Skeletal muscle tissue (tissue), 2 donors: Measurements from ENCODE around the gene TOMM20L. TPM values are rescaled to one million over a fixed set of nuclear protein-coding genes. Genes with fewer than 3 reads are reported as not detected.

ENCODE experiments used
- small RNA-seq: library from RNA; depleted of rRNA; stranded (forward); fragments of <200 nt; gene quantifications from one replicate; pipeline ENCODE3, GENCODE V24; 2014
- total RNA-seq: library from RNA; depleted of rRNA; stranded (reverse); fragments of >200 nt; gene quantifications from one replicate; pipeline ENCODE4 v1.2.3, GENCODE V29; 2014

TOMM20L gene
- total RNA-seq, 1 donor from 2014 or later: not detected

Small RNA genes within 50 kb of the gene (small RNA-seq; reads per million reads assigned to genes)
- not detected for gene RF00019

Other genes with a start within 250 kb of the TOMM20L start
- gene ARMH4, start 243.7 kb upstream of the TOMM20L start, total RNA-seq: 6.8 TPM
- 62.6 TPM for gene ACTR10, start 195.8 kb upstream of the TOMM20L start, total RNA-seq
- gene PSMA3, start 151.1 kb upstream of the TOMM20L start, total RNA-seq: 39.1 TPM
- gene ARID4A, start 97.4 kb upstream of the TOMM20L start, total RNA-seq: 17.7 TPM
- 42.3 TPM for gene TIMM9, start 31.6 kb downstream of the TOMM20L start, total RNA-seq
- gene KIAA0586, start 31.8 kb downstream of the TOMM20L start, total RNA-seq: 9.9 TPM
- gene DACT1, start 242.0 kb downstream of the TOMM20L start, total RNA-seq: 32.4 TPM